Adipose tissue (tissue), 3 donors: Measurements from ENCODE around the gene PRMT6. TPM values are rescaled to one million over a fixed set of nuclear protein-coding genes. Genes with fewer than 3 reads are reported as not detected.
"Not testable (repeated sequence)": the region's sequence is repeated elsewhere in the genome, so short reads cannot be mapped to it uniquely, and the experiment has no call there.

Source experiments
- H3K27ac ChIP-seq: one replicate; pipeline ENCODE4 v1.5.1; 2013; ENCODE audit warnings: low read depth, low read length
- WGBS, 3 donors: extraction: QIAGEN DNeasy Blood & Tissue Kit; methylation state at CpG; one replicate each; pipeline ENCODE4 v1.1.7; 2013; 5-methylcytosine and 5-hydroxymethylcytosine counted together
- polyA plus RNA-seq, 3 donors: library from polyadenylated mRNA; stranded (reverse); fragments of 200-250 nt; gene quantifications; one replicate each; pipeline ENCODE4 v1.2.3, GENCODE V29; 2013
- donor health status: healthy with polysubstance abuse.
- donor health status: Bipolar disorder and iron deficiency.
- donor health status: healthy.

Gene PRMT6
- polyA plus RNA-seq, 3 donors, result 7.8 to 9.7 (median 8.7) TPM

DNA sequence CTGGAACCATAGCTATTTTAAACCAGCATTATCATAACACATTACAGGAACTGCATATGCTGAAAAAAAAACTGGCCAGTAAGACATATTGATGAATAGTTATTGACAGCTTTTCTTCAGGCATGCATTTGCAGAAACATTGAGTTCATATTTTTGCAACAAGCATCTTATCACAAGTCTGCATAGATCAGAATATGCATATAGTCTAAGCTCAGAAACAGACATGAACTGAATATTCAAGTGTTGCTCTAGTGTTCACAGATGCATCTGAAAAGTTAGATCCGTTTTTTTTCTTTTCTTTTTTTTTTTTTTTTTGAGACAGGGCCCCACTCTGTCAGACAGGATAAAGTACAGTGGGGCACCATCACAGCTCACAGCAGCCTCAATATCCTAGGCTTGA, 22.8 kb downstream of the PRMT6 start:
- 18 to 52% (median 45%) methylated on average over 1 of the region's 1 CpG for WGBS, 3 donors

DNA sequence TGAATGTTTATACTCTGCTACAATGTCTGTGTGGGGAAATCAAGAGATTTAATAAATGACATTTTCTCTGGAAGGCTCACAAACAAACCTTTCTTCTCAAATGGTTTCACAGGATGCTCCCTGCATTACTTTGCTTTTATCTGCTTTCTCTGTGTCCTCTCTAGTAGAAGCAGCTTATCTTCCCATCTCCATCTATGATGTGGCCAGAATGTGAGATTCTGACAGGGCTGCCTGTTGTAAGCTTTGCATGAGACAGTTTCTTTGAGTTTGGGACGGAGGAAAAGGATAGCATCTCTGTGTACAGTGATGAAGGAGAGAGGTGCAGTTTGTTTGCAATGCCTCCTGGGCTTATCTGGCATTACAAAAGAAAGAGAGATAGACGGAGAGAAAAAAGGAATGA, 24.6 kb downstream of the PRMT6 start:
- 51 to 66% (median 63%) methylated on average over 2 of the region's 2 CpGs for WGBS, 3 donors
- H3K27ac ChIP-seq, result no peak overlapping the region

More for the DNA sequence above, 22.8 kb downstream of the PRMT6 start:
- no peak overlapping the region for H3K27ac ChIP-seq

DNA sequence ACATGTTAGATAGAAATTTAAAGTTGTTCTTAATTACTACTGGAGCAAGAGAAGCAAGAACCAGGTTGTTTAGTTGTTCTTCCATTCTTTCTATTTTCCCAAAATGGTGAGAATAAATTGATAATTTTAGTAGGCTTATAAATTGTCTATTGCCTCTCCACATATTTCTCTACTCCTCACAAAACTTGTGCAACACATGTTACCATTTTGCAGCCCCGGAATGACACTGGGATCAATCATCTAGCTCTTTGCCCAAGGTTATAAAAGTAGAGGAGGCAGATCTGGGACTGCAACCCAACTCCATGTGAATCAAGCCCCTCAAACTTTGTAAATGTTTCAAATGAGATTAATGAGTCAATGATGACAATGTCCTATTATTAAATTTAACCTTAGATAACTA, 34.9 kb downstream of the PRMT6 start:
- WGBS, 3 donors, result 86 to 97% (median 92%) methylated on average over 1 of the region's 1 CpG
- no peak overlapping the region for H3K27ac ChIP-seq

DNA sequence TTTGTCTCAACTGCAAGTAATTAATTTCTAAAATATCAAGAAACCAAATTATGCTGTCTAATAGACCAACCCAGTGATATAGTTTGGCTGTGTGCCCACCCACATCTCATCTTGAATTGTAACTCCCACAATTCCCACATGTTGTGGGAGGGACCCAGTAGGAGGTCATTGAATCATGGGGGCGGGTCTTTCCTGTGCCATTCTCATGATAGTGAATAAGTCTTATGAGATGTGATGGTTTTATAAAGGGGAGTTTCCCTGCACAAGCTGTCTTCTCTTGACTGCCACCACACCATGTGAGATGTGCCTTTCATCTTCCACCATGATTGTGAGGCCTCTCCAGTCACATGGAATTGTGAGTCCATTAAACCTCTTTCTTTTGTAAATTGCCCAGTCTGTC, 36.9 kb downstream of the PRMT6 start:
- 60 to 83% (median 70%) methylated on average over 1 of the region's 1 CpG for WGBS, 3 donors
- H3K27ac ChIP-seq, result not testable (repeated sequence)

DNA sequence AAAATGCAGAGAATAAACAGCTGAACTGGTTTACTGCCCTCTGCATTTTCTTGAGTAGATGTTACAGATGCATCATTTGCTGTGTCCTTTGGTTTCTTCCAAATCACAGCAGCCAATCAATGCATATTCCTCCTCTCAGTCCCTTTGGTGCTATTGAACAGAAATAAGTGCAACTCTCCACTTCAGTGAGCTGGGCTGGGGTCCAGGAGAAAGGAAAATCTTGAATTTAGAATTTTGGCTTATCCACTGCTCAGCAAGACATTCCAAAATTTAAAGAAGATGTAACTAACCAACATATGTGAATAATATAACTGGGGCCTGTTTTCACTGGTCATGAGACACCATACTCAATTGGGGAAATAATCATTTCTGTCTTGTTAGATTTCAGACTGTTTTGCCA, 39.2 kb downstream of the PRMT6 start:
- no peak overlapping the region for H3K27ac ChIP-seq

DNA sequence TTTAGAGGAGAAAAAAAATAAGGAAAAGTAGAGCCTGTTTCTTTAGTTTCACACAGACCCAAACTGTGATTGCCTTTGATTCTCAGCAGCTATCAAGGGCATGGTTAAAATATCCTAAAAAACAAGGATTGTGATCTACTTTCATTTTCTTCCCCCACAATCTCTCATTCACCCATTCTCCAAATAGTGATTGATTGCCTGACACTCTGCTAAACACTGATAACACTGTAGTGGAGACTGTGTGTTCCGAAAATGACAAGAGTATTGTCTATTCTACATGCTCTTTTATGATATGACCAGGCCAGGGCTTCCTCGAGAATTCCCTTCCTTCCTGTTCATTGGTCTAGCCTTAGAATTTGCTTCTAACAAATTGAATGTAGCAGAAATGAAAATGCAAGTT, 40.2 kb downstream of the PRMT6 start:
- no peak overlapping the region for H3K27ac ChIP-seq
- 35 to 53% (median 40%) methylated on average over 2 of the region's 2 CpGs for WGBS, 3 donors

DNA sequence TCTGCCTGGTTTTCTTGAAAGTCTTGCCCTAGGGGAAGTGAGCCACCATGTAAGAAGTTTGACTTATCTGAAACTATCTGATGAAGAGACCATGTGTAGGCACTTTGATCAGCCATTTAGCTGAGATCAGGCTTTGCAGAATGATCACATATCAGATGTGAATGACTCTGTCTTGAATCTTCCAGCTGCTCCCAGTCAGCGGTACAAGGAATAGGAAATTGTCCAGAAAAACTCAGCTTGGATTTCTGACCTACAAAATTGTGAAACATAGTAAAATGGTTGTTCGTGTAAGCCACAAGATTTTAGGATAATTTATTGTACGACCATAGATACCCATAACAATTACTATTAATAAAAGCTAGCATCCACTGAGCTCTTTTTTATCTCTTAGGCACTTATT, 42.5 kb downstream of the PRMT6 start:
- WGBS, 3 donors, result 73 to 78% (median 74%) methylated on average over 3 of the region's 3 CpGs
- no peak overlapping the region for H3K27ac ChIP-seq

DNA sequence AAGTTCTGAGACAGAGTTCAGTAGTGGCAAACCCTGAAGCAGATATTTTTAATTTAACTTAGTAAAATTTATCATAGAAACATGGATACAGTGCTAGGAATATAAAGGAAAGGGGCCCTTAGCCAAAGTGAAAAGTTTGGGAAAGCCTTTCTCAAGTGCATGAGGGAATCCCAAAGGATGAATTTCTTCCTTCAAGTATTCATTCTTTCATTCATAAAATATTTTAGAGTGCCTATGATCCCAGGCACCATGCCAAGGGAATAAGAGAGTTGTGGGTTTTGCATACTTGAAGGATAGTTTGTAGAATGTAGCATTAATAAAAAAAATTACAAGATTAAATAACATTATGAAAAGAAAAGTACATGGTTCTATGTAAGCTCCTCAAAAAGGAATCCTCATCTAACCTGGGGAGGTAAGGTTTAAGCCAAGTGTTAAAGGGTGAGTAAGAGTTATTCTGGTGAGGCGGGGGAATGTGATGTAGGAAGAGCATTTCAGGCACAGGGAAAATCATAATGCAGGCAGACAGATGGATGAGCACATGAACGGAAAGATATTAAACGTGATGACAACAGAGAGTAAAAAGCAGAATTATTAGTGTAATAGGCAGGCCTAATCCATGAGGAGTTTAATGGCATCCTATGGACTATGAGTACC, 44.0 kb downstream of the PRMT6 start:
- no peak overlapping the region for H3K27ac ChIP-seq
- 67 to 76% (median 70%) methylated on average over 3 of the region's 3 CpGs for WGBS, 3 donors

DNA sequence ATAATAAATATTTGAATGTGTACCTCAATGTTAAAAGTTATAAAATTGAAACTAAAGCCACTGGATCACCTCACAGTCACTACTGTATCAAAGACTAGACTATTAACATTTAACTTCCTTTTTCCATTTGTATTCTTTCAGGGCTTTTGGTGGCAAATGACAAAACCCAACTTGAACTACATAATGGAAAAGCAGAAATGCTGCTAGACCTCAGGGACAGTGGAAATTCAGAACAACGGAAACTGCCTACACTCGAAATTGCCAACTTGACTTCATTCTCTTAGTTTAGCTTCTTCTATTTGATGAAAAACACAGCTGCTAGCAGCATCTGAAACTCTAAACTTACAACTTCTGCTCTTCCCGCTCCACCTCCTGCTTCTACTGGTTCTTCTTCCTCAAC, 49.4 kb downstream of the PRMT6 start:
- WGBS, 3 donors, result 89 to 94% (median 90%) methylated on average over 3 of the region's 3 CpGs
- no peak overlapping the region for H3K27ac ChIP-seq

Other genes starting within 250 kb of the PRMT6 start
- under 1 TPM; 0.07 to 0.79 (median 0.43) TPM for gene NTNG1, start 84.4 kb downstream of the PRMT6 start, polyA plus RNA-seq